ENCODE measurements around the gene PPP2R3B.

DNA sequence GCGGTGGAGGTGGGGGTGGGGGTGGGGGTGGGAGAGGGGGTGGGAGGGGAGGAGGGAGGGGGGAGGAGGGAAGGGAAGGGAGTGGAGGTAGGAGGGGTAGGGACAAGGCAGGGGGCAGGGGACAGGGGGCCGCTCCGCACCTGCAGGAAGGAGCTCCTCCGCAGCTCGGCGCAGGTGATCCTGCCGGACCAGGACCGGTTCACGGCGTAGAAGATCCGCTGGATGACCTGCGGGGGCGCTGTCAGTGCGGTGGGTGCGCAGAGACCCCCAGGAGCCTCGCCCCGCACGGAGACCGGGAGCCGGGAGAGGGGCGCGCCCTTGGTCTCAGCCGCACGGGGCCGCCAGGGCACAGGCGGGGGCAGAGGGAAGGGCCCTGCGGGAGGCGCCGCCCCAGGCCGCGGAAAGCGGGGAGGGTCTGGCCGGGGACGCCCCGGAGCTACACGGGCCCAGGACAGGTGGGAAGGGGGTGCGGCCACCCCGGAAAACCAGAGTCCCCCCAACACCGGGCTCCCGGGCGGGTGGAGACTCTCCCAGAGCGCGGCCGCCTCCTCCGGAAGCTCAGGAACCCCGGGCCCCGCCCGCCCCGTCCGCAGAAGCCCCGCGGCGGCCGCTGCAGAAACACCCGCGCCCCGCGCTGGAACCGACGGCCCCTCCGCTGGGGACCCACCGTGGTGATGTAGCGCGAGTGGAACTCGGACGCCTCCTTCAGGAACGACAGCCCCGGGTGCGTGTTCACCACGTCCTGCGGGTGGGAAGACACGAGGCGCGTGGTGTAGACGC is 40.5 kb downstream of the PPP2R3B start:
- no peak for TF ChIP-seq TAF1 (IDR thresholded peaks at IDR 0.05; ENCODE audit: low read depth)
- TF ChIP-seq CTCF (IDR thresholded peaks at IDR 0.05; ENCODE audit: poor library complexity, severe bottlenecking), result no peak
- TF ChIP-seq EP300 (conservative IDR thresholded peaks at IDR 0.05; ENCODE audit: poor library complexity, severe bottlenecking), result no peak
- TF ChIP-seq POLR2AphosphoS5 (IDR thresholded peaks at IDR 0.05), result no peak
- TF ChIP-seq REST (IDR thresholded peaks at IDR 0.05; ENCODE audit: borderline replicate concordance), result no peak

Data from neural cell (in vitro differentiated cells).